Activated CD8-positive, alpha-beta memory T cell treated with anti-CD3 and anti-CD28 coated beads for 48 hours (primary cell): ENCODE results near the gene GRIK4.

Experiments used
- DNase-seq, 3 experiments: peaks; one replicate each; pipeline ENCODE4 v3.0.0-alpha.2; 2020; ENCODE audit warnings: low read depth in 2 of 3, low spot score in 2 of 3

The GRIK4 gene

DNA sequence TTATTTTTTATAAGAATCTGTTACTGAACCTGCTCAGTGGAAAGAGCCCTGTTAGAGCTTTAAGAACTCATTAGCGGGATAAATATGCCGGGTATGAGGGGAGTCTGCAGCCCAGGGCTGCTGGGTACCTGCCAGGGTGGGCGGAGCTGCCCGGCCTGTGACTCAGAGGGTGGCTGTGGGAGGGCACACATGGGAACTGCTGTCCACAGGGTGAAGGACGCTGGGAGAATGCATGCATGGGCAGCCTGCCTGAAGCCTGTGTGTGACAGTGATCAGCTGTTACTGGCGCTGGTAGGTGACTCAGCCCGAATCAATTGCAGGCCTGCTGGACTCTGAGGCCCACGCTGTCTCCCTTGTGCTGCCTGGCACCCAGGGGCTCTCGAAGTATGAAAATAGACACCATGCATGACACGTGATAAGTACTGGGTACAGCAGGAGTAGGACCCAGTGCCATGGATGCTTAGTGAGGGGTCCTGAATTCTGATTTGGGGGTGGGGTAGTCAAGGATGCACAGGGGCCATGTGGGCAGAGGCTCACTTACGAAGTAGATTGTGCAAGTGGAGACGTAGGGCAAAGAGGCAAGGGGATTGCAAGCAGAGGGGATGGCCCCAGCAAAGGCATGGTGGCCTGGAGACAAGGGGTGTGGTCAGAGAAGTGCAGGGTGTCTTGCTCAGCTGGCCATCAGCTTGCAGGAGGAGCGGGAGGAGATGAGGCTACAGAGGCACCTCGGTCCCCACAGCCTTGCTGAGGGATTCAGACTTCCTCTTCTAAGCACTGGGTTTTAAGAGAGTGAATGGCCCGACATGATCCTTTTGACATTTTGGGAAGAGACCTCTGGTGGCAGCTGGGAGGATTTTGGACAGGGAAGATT, 36.5 kb downstream of the GRIK4 start:
- no peak for DNase-seq

DNA sequence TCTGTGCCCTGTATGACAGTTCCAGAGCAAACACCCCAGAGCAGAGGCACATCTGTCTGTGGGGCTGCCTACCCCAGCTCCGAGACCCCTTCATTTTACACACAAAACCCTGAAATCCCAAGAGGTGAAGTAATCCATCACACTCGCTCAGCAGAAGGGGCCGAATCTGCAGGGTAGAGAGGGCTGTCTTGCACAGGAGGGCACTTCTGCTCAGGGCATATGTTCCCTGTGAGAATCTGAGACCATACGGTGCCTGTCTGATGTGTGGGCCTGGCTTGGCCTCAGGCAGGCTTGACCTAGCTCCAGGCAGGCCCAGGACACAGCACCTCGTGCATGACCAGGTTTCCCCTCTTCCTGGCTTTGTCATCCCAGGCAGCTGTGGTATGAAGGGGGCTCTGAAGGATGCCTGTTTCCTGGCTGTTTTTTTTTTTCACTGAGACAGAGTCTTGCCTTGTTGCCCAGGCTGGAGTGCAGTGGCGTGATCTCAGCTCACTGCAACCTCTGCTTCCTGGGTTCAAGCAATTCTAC, 37.2 kb downstream of the GRIK4 start:
- DNase-seq = no peak

DNA sequence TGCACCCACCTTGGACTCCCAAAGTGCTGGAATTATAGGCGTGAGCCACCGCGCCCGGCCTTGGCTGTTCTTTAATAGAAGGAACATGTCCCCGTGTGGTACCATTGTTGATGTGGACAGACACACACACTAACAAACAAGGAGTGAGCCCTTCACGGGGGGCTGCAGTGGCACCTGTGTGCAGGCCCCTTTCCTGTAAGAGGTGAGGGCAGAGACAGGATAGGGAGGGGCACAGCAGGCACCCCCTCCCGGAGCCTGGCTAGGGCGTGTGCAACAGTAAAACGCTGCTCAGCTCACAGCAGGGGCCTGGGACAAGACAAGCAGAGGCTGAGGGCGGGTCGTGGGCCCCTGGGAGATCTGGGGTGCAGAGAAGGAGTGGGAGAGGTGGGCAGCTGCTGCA, 37.8 kb downstream of the GRIK4 start:
- no peak for DNase-seq

DNA sequence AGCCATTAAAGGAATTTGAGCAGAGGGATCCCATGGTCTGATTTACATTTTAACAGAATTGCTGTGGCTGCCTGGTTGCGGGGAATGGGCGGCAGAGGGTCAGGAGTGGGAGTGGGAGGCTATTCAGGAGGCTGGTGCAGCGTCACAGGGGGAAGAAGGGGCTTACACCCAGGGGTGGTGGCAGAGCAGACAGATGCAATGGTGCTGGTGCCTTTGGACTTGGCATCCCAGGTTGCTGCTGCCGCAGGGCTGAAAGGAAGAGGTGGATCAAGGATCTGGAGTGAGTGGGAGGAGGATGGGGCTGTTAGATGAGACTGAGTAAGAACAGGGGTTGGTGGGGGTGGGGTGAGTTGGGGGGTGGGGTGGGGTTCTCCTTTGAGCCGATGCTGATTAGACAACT, 38.5 kb downstream of the GRIK4 start:
- DNase-seq = no peak

DNA sequence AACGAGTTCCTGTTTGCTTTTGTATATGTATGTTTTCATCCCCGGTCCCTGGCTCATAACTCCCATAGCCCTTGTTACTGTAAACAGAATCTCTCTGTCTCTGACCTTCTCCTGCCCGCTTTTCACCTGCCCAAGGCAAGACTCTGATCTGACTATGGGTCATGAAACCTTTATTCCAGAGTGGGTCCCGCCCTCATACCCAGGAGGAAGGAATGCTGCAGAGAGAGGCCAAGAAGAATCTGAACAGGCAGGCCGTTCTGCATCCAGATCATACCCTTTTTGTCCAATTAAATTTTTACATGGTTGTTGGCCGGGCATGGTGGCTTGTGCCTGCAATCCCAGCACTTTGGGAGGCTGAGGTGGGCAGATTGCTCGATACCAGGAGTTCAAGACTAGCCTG, 39.6 kb downstream of the GRIK4 start:
- no peak for DNase-seq

DNA sequence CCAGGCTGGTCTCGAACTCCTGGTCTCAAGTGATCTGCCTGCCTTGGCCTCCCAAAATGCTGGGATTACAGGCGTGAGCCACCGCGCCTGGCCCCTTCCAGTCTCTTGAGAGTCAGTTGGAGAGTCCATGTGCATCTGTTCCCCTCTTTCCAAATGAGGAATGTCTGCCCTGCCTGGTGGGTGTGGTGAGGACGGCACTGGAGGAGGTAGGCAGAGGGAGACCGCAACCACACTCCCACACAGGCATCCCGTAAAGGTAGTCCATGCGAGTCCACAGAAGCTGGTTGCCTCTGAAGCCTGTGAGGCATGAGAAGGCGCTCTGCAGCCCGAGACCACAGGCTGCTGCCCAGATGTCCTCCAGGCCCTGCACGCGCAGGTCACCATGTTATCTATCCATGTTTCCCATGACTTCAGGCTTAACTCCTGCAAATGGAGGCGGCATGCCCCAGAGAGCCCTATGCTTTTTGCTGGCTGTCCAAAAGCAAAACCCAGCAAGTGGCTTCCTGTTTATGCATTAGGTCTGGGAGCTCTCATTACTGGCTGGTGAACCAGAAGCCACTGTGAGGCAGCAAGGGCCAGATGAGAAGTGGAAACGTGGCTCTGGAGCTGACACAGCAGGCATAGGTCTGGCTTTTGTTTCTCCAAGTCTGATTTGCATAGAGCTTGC, 43.4 kb downstream of the GRIK4 start:
- no peak for DNase-seq

DNA sequence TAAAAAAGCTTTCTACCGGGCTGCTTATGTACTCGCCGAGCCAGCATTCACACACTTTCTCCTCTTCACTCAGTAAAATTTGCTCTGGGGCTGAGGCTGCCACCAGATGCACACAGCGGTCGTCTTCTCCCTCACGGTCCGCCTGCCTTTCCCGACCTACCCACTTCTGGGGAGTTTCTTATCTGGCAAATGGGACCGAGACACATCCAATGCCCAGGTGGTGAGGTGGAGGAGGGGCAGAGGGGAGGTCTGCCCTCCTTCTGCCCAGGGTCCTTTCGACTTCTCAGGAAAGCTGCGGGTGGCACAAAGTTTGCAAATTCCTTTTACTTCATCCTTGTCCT, 43.9 kb downstream of the GRIK4 start:
- no peak for DNase-seq

DNA sequence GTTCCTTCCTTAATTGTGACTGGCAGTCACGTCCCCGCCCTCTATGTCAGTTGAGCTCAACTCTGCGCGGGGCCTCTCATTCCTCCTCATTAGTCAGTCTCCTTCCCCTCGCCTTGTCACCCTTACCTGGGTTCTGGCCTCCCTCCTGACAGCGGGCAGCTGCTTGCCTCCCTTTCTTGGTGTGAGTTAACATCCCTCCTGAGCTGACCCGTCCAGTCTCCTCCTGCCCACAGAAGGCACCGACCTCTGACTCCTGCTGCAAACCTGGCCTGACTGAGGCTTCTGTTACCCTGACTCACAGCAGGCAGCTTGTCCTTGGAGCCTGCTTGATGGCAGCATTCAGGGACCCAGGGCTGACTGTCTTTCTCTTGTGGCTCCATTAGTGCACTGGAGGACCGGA, 45.2 kb downstream of the GRIK4 start:
- DNase-seq = no peak

DNA sequence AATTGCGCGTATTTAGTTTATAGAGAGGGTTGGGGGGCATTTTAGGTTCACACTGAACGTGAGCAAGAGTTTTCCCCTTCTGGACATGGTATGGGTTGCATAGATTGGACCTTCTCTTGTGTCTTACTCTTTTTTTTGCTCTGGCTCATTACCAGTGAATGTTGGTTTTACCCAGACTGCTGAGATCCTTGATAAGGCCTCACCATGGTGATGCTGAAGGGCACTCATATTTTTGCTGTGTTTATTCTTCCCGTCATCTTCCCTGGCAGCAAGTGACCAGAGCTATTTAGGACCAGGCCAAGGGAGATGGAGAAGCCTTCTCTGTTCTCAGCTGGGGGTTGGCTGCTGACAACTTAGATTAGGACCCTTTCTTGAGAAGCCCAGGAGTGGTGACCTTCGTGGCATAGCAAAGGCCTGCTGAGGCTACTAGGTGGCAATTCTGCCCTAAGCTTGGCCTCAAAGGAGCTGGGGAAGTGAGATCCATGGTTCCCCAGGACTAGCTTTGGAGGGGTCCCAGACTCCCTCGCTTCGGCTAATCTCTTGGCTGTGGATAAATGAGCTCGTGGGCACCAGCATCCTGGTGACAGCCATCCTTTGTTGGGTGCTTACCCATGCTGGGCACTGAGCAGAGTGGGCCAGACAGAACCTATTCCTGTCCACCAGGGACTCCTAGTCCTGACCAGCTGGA, 47.3 kb downstream of the GRIK4 start:
- no peak for DNase-seq

DNA sequence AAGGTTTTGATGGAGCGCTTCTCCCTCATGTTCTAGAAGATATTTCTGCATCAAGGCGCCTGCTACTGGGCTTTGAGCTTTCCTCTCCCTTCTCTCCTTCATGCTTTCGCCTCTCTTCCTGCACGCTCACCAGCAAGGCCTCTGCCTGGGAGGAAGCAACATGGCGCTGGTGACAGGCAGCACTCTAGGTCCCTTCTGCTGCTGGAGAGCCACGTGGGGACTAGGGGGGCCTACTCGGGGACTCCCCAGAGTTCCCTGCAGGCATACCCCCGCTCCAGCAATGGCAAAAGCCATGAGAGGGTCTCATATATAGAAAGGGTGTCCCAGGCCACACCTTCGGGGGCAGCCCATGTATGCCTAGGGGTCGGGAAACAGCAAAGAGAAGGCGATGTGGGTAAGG, 49.7 kb downstream of the GRIK4 start:
- DNase-seq = no peak

DNA sequence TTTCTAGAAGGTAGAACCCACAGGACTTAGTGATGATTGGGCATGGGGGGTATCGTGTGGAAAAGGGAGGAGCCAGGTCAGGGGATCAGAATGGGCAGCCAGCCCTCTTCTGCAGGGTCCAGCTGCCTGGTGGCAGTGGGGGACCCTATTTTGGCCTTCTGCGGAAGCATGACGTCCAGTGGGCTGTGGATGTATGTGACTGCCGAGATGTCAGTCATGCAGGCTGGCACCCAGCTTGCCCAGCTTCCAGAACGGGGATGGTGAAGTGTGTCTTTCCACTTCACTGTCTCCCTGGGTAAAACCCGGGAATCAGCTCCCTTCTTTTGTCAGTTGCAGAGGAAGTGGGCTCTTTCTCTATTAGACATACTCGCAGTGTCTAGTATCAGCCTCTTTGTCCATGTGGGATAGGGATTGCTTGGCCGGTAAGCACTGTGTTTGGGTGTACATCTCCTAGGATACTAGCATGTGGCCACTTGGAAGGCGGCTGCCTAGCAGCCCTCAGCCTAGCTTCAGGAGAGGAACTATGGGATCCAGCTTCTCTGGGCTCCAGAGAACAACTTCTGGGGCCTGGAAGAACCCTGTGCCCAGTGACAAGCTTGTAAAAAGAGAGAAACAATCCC, 51.4 kb downstream of the GRIK4 start:
- no peak for DNase-seq

DNA sequence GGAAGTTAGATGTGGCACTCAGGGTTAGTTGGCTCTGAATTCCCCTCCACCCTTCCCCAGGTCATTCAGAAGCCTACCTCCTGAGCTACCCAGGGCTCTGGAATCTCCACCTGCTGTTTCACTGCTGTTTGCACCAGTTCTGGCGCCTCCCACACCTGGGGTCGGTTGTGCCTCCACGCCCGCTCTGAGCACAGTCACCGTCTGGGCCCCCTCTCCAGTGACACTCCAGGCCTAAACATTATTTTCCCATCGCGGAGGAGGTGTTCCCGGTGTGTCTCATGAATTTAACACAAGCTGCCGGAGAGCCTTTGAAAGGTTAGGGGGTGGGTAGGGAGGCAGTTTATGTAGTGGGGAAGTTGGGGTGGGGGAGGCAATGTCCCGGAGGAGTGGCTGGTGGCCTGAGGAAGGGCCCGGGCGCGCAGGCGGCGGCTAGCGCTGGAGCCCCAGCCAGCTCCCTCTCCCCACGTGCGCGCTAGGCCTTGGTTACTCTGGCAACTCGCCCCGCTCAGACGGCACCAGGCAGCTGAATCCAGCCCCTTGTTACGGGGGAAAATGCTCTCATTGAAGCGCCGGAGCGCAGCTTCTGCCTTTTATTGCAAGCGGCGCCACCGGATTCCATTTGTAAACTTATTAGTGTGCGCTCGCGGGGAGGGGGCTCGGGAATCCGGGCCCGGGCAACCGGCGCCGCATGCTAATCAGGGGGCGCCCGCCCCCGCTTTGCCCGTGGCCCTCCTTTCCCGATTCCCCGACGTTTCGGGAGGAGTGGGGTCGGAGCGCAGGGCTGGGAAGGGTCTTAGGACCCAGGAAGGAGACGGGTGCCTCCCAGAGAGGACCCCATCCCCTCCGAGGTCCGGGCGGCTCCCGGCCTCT, 52.4 kb downstream of the GRIK4 start:
- DNase-seq = no peak

DNA sequence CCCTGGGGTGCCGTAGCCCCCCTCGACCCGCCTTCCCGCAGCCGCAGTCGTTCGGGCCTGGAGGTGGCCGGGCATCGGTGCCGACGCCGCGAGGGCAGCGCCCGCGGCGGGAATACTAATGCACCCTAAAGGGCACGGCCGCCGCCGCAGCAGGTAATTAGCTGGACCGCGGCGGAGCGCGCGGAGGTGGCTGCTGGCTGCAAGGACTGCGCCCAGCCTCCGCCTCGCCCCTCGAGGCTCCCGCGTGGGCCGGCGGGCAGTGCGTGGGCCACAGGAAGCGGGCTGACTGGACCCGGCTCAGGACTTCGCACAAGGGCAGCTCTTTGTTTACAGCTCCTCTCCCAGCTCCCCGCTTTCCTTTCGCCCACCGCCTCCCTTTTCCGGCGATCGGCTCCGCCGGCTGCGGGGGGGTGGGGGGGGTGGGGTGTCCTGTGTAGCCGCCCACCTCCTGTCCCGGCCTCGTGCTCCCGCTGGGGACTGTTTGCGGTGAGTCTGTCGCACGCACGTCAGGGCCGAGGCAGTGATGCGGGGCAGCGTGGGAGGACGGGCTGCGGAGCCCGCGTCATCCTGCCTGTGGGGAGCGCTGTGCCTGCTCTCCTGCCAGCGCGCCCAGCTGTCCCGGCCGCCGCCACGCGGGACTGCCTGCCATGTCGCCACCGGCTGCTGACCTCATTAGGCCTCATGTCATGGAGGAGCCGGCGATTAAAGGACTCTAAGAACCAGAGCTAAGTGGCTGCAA, 53.2 kb downstream of the GRIK4 start:
- peak in 2 of 3 experiments; percentile 24 to 30 for DNase-seq

DNA sequence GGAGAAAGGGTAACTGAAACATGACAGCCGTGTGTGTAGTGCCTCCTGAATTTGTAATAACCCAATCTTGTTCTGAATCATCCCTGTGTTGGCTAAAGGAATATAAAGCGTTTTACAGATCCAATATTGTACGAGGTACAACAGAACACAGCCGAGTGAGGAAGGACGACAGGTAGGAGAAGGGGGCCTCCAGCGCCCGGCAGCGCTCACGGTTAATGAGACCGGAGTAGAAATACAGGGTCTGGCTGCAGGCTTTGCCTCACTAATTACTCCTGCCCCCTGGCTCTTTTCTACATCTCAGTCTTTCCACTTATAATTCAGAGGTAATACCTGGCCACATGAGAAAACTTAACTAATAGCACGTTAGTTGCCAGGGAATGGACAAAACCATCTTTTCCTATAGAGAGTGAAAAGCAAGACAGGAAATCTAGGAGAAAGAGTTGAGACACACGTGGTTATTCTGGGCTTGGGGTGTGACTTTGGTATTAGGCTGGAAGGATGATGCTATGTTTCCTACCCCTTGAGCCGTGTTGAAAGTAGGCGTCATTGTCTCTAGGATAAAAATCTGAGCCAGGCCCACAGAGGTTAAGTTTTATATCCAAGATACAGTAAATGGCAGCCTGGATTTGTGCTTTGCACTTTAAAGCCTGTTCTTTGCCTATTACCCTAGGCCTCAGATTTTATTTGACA, 54.1 kb downstream of the GRIK4 start:
- DNase-seq = no peak

DNA sequence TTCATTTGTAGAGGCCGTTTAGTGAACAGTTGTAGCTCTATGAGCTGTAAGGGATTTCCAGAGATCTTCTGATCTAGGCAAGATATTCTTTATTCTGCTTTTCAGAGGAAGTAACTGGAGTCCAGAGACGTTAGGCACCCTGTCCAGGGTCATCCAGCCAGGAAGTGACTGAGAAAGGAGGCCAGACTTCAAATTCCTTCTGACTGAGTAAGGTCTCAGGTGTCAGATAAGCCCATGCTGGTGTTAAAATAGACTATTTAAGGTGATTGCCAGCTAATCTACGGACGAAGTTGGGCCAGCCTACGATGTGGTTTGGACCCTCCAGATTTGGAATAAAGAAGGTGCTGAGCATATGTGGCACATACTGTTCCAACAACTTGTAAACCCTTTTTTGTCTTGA, 54.6 kb downstream of the GRIK4 start:
- DNase-seq = no peak

DNA sequence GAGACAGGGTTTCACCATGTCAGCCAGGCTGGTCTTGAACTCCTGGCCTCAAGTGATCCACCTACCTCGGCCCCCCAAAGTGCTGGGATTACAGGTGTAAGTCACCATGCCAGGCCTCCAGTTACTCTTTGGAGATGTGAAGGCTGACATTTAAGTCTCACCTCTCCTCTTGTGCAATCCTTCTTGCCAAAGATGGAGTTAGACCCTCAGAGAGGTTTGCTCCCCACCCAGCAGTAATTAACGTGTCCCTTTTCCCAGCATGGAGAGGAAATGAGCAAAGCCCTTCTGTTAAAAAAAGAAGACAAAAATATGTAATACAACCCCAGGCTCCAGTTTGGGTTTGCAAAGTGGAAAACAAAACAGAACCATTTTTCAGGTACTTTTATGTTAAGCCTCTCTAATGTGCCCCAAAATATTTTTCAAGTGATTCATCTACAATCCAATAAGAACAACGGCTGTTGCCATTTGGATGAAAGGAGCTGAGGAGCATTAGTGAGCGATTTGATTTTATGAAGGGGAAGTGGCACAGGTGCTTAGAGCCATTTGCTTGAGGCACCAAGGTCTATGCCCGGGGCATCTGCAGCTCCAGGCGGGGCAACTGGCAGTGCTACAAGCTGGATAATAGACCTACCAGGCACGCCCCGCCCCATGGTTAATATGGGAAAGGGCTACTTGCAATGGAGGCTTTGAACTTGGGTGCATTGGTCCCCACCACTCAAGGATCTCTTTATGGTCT, 57.2 kb downstream of the GRIK4 start:
- no peak for DNase-seq

DNA sequence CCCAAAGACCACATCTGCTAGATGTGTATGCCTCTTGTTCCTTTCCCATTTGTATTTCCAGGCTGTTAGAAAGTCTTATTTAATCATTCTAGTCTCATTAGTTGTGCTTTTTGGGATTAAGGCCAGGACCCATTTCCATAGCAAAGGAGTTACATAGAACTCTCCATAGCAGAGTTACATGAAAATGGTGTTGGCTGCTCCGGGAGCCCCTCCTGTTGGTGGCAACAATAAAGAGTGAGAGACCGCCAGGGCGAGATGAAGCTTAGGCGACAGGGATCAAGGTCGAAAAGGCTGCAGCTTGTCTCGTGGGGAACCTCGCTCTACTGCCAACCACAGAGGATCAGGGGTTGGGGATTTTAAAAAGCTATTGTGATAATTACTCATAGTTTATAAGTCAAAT, 58.3 kb downstream of the GRIK4 start:
- no peak for DNase-seq

DNA sequence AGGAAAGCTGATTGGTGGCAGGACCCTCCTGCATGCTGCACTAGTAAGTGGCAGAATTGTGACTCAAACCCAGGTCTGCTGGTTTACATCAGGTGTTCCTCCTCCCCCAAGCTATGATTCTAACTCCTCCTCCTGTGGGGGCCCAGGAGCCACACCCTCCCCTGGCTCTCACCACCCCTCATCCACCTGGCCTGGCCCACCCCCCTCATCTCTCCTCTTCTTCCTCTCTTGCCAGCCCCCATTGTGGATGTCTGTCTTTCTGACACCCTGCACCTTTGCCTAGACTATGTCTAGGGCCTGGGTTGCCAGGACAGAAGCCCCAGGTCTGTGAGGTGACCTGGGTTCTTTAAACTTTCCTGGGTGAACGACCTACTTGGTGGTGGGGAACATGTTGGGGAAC, 59.9 kb downstream of the GRIK4 start:
- DNase-seq = no peak
